ENCODE data around the gene TAF11L8. TPM values are rescaled to one million over a fixed set of nuclear protein-coding genes. Genes with fewer than 3 reads are reported as not detected.
"Not testable (repeated sequence)": the region's sequence is repeated elsewhere in the genome, so short reads cannot be mapped to it uniquely, and the experiment has no call there.

TAF11L8 gene
- total RNA-seq: not detected in 2 replicates
- total RNA-seq (2013): not detected
- not detected in 2 replicates for polyA plus RNA-seq
- not detected in 2 replicates for polyA minus RNA-seq

DNA sequence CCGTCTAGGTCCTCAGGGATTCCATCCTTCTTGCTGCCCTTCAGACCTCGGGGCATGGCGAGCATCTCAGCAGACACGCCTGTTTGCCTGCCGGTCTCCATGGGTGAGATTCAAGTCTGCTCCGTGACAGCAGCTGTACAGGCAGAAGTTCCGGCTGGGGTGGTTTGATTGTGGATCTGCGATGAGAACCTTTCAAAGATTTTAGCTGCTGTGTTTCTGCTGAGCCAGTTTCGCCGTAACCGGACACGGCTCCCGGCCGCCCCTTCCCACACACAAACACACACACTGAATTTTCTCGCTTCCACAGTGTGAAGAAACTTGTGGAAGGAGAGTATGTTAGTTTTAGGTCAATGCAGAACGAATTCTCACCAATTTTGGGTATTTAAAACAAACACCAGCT is at the start of gene TAF11L8:
Gene TAF11L8 (minus strand): TSS at position 101 of the 400 bp plus-strand sequence.
- DNase-seq; H3K4me1 ChIP-seq (ENCODE audit: control insufficient read depth in 2 of 2, insufficient read depth in 2 of 2, low read length in 2 of 2); H3K9ac ChIP-seq (ENCODE audit: low read length); H3K4me3 ChIP-seq (ENCODE audit: control extremely low read depth in 1 of 5, extremely low read depth in 1 of 5, insufficient read depth in 1 of 5, low read depth in 2 of 5, low read length in 4 of 5); H3K27me3 ChIP-seq (replicated peaks in 1 of 4; ENCODE audit: control extremely low read depth in 1 of 4, control insufficient read depth in 3 of 4, insufficient read depth in 4 of 4, low read length in 3 of 4); H2AFZ ChIP-seq (ENCODE audit: insufficient read depth, low read depth, low read length, poor library complexity, severe bottlenecking); H3K4me3 Mint-ChIP-seq; H3K9me3 ChIP-seq (ENCODE audit: control extremely low read depth in 1 of 3, control insufficient read depth in 2 of 3, insufficient read depth in 1 of 3, low read length in 2 of 3); H3K9me3 Mint-ChIP-seq (ENCODE audit: insufficient read depth); H3K27me3 Mint-ChIP-seq; H3K79me2 ChIP-seq (ENCODE audit: control insufficient read depth, insufficient read depth, low read length); H3K4me1 Mint-ChIP-seq; intact Hi-C loops (cut with micrococcal nuclease); POLR2A ChIA-PET; H3K36me3 ChIP-seq (replicated peaks in 1 of 2; ENCODE audit: control extremely low read depth in 1 of 2, control insufficient read depth in 1 of 2, extremely low read depth in 1 of 2, insufficient read depth in 2 of 2, low read length in 1 of 2); H3K27ac Mint-ChIP-seq; ATAC-seq (ENCODE audit: low read depth); H3K27ac ChIP-seq (ENCODE audit: low read length in 2 of 2); CTCF ChIA-PET; H4K20me1 ChIP-seq (ENCODE audit: control insufficient read depth, insufficient read depth, low read length, poor library complexity, severe bottlenecking); H3K4me2 ChIP-seq (replicated peaks; ENCODE audit: low read depth, low read length, poor library complexity, severe bottlenecking): not testable (repeated sequence)
- WGBS (ENCODE audit: insufficient coverage): no CpG with 5 or more reads among the region's 16 CpGs

DNA sequence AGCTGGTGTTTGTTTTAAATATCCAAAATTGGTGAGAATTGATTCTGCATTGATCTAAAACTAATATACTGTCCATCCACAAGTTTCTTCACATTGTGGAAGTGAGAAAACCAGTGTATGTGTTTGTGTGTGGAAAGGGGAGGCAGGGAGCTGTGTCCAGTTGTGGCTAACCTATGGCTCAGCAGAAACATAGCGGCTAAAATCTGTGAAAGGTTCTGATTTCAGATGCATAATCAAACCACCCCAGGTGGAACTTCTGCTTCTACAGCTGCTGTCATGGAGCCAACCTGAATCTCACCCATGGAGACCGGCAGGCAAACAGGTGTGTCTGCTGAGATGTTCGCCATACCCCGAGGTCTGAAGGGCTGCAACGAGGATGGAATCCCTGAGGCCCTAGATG is 43.4 kb upstream of the TAF11L8 start, which contains the start of gene TAF11L14:
Gene TAF11L14 (plus strand): TSS at position 301 of the 400 bp plus-strand sequence.
- Histone ChIP-seq H3K9ac (ENCODE audit: low read length) (no peak within 1 kb of the TSS), H3K4me2 (replicated peaks; ENCODE audit: low read depth, low read length, poor library complexity, severe bottlenecking) (no peak within 1 kb of the TSS)

DNA sequence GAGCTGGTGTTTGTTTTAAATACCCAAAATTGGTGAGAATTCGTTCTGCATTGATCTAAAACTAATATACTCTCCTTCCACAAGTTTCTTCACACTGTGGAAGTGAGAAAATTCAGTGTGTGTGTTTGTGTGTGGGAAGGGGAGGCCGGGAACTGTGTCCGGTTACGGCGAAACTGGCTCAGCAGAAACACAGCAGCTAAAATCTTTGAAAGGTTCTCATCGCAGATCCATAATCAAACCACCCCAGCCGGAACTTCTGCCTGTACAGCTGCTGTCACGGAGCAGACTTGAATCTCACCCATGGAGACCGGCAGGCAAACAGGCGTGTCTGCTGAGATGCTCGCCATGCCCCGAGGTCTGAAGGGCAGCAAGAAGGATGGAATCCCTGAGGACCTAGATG is 41.0 kb upstream of the TAF11L8 start, which contains the start of gene TAF11L13:
Gene TAF11L13 (plus strand): TSS at position 301 of the 400 bp plus-strand sequence.
- POLR2A ChIA-PET; H3K4me3 ChIP-seq (ENCODE audit: control extremely low read depth in 1 of 5, extremely low read depth in 1 of 5, insufficient read depth in 1 of 5, low read depth in 2 of 5, low read length in 4 of 5); H3K9me3 Mint-ChIP-seq (ENCODE audit: insufficient read depth); H2AFZ ChIP-seq (ENCODE audit: insufficient read depth, low read depth, low read length, poor library complexity, severe bottlenecking); H3K27ac ChIP-seq (ENCODE audit: low read length in 2 of 2); H3K79me2 ChIP-seq (ENCODE audit: control insufficient read depth, insufficient read depth, low read length); H3K9me3 ChIP-seq (ENCODE audit: control extremely low read depth in 1 of 3, control insufficient read depth in 2 of 3, insufficient read depth in 1 of 3, low read length in 2 of 3); H4K20me1 ChIP-seq (ENCODE audit: control insufficient read depth, insufficient read depth, low read length, poor library complexity, severe bottlenecking); H3K27me3 Mint-ChIP-seq; H3K4me1 ChIP-seq (ENCODE audit: control insufficient read depth in 2 of 2, insufficient read depth in 2 of 2, low read length in 2 of 2); H3K4me2 ChIP-seq (replicated peaks; ENCODE audit: low read depth, low read length, poor library complexity, severe bottlenecking); H3K4me1 Mint-ChIP-seq; H3K4me3 Mint-ChIP-seq; H3K27ac Mint-ChIP-seq; H3K27me3 ChIP-seq (replicated peaks in 1 of 4; ENCODE audit: control extremely low read depth in 1 of 4, control insufficient read depth in 3 of 4, insufficient read depth in 4 of 4, low read length in 3 of 4); CTCF ChIA-PET; DNase-seq; H3K9ac ChIP-seq (ENCODE audit: low read length); ATAC-seq (ENCODE audit: low read depth); H3K36me3 ChIP-seq (replicated peaks in 1 of 2; ENCODE audit: control extremely low read depth in 1 of 2, control insufficient read depth in 1 of 2, extremely low read depth in 1 of 2, insufficient read depth in 2 of 2, low read length in 1 of 2); intact Hi-C loops (cut with micrococcal nuclease): not testable (repeated sequence)
- no CpG with 5 or more reads among the region's 12 CpGs for WGBS (ENCODE audit: insufficient coverage)

More for the DNA sequence above, 43.4 kb upstream of the TAF11L8 start, which contains the start of gene TAF11L14:
- no peak within 1 kb of the TSS for H3K27ac ChIP-seq (ENCODE audit: low read length in 2 of 2)
- Mint-ChIP-seq H3K27me3 (no peaks in the 10 kb centered on the region), H3K27ac (no peak within 1 kb of the TSS), H3K4me1 (no peaks in the 10 kb centered on the region), H3K4me3 (no peak within 1 kb of the TSS), H3K9me3 (ENCODE audit: insufficient read depth) (no peaks in the 10 kb centered on the region)
- no peaks in the 10 kb centered on the region for H3K9me3 ChIP-seq (ENCODE audit: control extremely low read depth in 1 of 3, control insufficient read depth in 2 of 3, insufficient read depth in 1 of 3, low read length in 2 of 3)
- no peaks in the 10 kb centered on the region for H3K79me2 ChIP-seq (ENCODE audit: control insufficient read depth, insufficient read depth, low read length)
- no peaks in the 10 kb centered on the region for H4K20me1 ChIP-seq (ENCODE audit: control insufficient read depth, insufficient read depth, low read length, poor library complexity, severe bottlenecking)
- POLR2A ChIA-PET: no interaction called here
- no peak within 1 kb of the TSS for H2AFZ ChIP-seq (ENCODE audit: insufficient read depth, low read depth, low read length, poor library complexity, severe bottlenecking)
- H3K36me3 ChIP-seq (replicated peaks in 1 of 2; ENCODE audit: control extremely low read depth in 1 of 2, control insufficient read depth in 1 of 2, extremely low read depth in 1 of 2, insufficient read depth in 2 of 2, low read length in 1 of 2): no peaks in the 10 kb centered on the region
- no peaks in the 10 kb centered on the region for H3K4me1 ChIP-seq (ENCODE audit: control insufficient read depth in 2 of 2, insufficient read depth in 2 of 2, low read length in 2 of 2)
- CTCF ChIA-PET: no interaction called here
- DNase-seq (no peak), ATAC-seq (ENCODE audit: low read depth) (no peak)
- H3K27me3 ChIP-seq (replicated peaks in 1 of 4; ENCODE audit: control extremely low read depth in 1 of 4, control insufficient read depth in 3 of 4, insufficient read depth in 4 of 4, low read length in 3 of 4): no peaks in the 10 kb centered on the region
- no peak within 1 kb of the TSS for H3K4me3 ChIP-seq (ENCODE audit: control extremely low read depth in 1 of 5, extremely low read depth in 1 of 5, insufficient read depth in 1 of 5, low read depth in 2 of 5, low read length in 4 of 5)
- WGBS (ENCODE audit: insufficient coverage): 89% methylated on average over 4 of the region's 5 CpGs
- TF ChIP-seq, protein P1, sequence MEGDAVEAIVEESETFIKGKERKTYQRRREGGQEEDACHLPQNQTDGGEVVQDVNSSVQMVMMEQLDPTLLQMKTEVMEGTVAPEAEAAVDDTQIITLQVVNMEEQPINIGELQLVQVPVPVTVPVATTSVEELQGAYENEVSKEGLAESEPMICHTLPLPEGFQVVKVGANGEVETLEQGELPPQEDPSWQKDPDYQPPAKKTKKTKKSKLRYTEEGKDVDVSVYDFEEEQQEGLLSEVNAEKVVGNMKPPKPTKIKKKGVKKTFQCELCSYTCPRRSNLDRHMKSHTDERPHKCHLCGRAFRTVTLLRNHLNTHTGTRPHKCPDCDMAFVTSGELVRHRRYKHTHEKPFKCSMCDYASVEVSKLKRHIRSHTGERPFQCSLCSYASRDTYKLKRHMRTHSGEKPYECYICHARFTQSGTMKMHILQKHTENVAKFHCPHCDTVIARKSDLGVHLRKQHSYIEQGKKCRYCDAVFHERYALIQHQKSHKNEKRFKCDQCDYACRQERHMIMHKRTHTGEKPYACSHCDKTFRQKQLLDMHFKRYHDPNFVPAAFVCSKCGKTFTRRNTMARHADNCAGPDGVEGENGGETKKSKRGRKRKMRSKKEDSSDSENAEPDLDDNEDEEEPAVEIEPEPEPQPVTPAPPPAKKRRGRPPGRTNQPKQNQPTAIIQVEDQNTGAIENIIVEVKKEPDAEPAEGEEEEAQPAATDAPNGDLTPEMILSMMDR (IDR thresholded peaks at IDR 0.05): no peak
- TF ChIP-seq EZH2 (IDR thresholded peaks at IDR 0.05; ENCODE audit: borderline replicate concordance, insufficient read depth, low read depth, low read length, poor library complexity, severe bottlenecking): no peak
- intact Hi-C loops (cut with micrococcal nuclease): no loop called here

Measured in B cell (primary cell).